NCI-H460 (cell line): ENCODE data around the gene NCKAP5. TPM values are rescaled to one million over a fixed set of nuclear protein-coding genes. Genes with fewer than 3 reads are reported as not detected.

ENCODE experiments used
- DNase-seq: peaks from one replicate; pipeline ENCODE4 v3.0.0-alpha.2; 2016; ENCODE audit warnings: low read depth; ENCODE audit errors: extremely low read depth
- total RNA-seq: library from RNA; depleted of rRNA; stranded (reverse); fragments of >200 nt; shearing (Covaris generic); gene quantifications from 2 replicates; pipeline ENCODE4 v1.2.3, GENCODE V29; 2014

Gene NCKAP5
- total RNA-seq, 1 experiment from 2014 or later = 10.0 TPM

DNA sequence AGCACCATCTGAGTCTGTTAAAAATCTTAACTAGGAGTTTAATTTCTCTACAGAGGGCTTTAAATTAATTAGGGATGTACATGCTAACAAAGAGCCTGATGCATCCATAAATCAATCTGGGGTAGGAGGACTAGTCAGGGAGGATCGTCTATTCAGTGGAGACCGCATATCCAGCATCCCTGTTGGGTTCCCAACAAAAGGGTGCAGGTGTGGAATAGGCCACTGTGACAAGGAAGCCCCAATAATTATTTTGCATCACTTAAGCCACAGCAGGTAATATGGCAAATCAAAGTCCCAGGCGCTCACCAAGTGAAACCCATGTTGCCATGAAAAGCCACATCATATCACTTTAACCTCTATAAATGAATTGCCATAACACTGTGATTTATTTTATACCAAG is 392.3 kb downstream of the NCKAP5 start:
- DNase-seq = no peak

DNA sequence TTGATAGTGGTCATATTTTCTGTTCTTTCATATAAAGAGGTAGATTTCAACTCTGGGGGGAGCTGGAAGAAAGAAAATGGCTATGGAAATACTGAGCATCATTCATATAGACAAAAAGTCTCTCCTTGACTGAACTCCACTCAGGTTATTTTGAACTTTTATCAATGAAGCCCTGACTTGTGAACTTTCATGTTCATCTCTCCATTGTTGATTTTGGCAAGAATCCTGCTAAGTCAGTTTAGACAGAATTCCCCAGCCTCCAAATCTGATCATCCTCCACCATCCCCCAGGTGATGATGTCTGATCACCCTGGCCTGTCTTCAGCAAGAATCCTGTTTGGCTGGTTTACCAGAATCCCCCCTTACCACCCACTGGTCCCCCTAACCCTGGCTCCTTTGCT is 395.0 kb downstream of the NCKAP5 start:
- no peak for DNase-seq

DNA sequence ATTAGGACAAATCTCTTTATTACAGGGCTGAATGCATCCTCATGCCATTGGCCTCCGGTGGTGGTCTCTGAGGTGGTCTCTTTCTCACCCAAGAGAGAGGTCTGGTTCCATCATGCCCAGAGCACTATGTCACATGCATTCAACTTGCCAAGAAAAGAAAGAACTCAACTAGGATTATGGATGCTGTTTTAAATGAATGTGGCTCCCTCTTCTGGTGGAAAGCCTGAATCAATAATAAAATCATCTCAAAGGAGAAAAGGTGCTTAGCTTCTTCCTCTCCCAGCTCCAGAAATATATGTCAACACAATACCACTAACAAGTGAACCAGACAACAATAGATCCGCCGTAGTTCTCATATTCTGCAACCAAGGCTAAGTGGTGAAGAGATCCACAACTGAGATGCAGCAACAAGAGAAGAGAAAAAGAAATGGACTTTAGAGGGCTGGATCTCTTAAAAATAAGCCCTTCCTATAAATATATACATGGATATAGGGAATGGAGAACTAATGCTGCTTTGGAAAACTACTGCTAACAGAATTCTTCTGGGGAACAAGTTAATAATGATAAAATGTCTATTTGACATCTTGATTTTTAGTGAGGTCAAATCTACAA is 396.8 kb downstream of the NCKAP5 start:
- DNase-seq = peak; percentile 77

DNA sequence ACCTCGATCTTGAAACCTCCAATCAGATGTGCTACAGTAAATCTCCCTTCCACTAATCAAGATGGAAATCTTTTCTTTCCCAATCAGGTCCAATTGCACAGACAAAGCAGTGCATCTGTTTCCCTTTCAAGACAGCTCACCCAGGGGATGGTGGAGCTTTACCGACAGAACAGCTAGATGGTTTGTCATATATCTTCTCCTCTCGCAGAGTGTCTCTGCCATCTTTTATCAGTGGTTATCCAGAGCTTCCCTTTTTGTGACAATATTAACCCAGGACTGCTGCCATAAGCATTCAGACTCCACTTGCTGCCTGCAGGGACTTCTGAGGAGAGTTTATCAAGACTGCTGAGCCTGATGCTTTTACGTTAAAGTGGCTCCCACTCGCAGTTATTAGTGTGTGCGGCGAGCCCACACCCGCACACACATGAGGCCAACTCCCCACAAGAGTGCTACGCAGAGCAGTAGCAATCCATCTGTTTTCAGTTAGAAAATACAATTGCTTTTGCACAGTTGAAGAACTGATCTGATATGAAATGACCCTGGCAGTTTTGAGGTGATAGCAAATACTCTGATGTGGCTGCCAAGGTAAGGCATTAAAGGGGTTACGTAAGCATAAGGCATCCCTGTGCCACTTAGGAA is 398.9 kb downstream of the NCKAP5 start:
- no peak for DNase-seq

DNA sequence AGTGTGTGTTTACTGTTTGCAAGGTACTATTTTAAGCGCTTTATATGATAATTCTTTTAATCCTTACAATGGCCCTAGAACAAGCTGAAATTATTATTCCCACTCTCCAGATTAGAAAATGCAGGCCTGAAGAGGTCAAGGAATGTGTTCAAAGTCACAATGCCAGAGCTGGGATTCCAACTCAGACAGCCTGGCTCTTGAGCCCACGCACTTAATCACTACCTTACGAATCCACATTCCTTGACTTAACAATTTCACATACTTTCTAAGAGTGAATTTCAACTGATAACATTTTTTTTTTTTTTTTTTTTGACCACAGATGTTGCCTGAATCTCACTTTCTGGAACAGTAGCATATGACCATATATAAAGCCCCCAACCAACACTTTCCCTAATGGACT is 400.3 kb downstream of the NCKAP5 start:
- no peak for DNase-seq

DNA sequence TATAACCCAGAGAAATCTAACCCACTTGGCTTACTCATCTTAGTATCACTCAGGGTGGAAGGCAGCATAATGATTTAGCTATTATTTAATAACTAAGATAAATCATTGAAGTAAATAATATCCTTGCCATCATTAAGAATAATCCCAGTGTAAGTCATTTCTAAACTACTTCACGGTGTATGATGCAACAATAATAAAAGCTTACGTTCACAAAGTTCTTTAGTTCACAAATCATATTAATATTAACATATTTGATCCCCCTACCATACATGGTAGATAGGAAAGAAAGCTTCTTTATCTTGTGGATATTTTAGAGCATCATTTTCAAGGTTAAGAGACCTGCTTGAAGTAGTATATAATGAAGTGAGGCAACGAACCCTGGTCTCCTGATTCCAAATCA is 401.0 kb downstream of the NCKAP5 start:
- DNase-seq = no peak

DNA sequence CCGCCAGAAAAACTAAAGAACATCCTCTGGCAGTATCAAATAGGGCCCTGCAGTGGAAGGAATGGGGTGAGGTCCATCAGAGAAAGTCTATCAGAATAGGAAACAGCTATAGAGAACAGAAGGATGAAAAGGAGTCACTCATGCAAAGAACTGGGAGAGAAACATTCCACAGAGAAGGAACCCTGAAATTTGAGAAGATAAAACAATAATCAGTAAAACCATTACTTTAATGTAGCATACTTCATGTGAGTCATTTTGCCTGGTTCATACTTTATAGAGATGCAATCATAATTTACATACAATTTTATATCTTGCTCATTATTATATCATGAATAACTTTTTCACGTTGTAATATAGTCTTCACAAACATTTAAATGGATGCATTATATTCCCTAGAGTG is 402.2 kb downstream of the NCKAP5 start:
- DNase-seq = no peak

DNA sequence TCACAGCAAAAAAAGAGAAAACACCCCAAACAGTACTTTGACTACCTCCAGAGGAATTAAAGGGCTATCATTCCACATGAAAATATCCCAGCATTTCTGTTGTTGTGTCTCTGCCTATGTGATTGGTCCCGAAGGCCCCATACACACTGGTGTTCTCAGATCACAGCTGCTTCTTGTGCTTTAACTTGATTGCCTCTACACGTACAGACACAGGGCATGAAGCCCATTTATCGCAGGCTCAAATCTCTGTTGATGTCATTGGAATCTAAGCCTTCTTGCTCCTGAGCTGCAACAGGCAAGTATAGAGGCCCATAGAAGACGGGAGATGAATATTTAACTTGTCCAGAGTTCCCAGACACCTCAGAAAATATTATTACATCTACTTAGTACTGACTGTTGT is 405.2 kb downstream of the NCKAP5 start:
- DNase-seq = no peak

DNA sequence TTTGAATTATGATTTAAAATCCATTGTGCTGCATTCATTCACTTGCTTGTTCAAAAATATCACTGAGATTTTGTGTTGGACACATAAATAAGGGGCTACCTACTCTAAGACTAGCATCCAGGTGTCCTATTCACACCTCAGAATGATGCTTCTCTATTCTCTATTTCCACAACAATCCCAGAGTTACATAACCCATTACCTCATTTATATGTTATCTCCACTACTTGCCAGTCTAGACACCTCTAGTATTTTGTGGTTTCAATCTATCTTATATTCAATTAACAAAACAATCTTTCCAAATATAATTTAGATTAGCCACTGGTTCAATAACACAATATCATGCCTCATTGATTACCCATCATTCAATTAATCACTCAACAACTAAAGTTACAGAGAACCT is 409.8 kb downstream of the NCKAP5 start:
- no peak for DNase-seq

DNA sequence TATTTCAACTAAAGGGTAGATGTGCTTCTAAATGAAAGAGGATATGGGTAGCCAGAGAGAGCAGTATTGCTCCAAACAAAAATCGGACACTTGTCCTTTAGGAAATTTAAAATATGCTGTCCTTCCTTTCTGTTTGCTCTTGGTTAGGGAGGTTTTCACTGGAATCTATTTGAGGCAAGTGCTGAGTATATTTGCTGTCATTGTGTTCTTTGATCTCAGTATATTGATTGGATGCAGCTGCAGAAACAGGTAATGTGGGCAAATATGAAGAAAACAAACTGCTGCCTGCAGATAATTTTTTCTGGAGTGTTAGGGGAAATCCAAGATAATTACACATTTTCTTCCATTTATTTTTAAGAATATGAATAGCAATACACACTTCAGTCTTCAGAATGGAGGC is 410.2 kb downstream of the NCKAP5 start:
- DNase-seq = no peak

DNA sequence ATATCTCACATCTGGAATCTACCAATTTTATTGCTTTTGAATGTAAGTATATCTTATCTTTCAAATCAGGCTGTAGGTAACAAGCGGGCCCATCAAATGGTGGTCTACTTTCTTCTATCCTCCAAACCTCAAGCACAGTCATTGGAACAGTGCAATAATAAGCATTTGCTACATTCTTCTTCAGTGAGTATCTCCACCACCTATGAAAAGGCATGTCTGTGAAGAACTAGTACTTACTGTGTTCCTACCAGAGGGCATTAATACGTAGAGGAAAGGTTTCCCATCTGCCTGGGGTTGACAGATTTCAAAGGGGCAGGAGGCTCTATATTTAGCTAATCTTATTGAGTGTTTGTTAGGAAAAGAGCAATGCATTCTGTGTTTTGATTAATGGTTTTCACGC is 411.1 kb downstream of the NCKAP5 start:
- no peak for DNase-seq

DNA sequence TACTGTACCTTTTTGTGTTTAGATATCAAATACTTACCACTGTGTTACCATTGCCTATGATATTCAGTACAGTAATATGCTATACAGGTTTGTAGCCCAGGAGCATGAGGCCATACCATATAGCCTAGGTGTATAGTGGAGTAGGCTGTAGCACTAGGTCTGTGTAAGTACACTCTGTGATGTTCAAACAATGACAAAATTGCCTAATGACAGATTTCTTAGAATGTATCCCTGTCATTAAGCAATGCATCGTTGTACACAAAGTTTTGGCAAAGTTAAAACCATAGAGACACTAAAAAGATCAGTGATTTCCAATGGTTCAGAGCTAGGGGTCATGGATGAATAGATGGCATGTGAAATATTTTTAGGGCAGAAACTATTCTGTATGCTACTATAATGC is 415.5 kb downstream of the NCKAP5 start:
- DNase-seq = no peak

DNA sequence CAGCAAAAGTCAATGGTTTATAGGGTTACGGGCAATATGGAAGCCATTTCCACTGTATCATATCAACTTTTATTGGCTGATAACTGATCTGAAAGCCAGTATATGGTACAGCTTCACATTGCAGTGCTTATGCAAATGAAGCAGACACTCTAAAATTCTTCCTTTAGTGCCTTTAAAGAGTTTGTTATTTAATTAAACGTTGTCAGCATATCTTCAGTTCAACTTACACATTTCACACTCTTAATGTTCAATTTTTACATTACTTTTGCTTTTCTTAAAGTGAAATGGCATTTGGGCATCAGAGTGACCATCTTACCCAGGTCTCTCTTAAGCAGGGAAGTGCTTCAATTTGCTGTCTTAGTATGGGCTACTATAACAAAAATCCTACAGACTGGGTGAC is 420.1 kb downstream of the NCKAP5 start:
- no peak for DNase-seq

DNA sequence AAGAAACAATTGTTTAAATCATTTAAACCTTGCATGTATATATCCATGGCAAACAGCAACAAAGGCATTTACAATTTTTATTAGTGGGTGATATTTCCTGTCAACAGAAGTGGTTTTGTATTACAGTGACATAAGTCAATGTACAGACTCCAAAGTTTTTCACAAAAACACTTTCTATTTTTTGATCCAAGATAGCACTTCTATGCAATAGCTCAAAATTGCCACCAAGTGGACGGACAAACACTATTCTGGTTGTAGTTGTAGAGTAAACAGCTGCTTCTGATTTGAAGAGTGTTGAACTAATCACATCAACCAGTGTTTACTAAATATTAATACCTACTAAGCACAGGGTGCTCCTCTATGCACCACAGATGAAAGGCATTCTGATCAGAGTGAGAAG is 421.4 kb downstream of the NCKAP5 start:
- DNase-seq = no peak

DNA sequence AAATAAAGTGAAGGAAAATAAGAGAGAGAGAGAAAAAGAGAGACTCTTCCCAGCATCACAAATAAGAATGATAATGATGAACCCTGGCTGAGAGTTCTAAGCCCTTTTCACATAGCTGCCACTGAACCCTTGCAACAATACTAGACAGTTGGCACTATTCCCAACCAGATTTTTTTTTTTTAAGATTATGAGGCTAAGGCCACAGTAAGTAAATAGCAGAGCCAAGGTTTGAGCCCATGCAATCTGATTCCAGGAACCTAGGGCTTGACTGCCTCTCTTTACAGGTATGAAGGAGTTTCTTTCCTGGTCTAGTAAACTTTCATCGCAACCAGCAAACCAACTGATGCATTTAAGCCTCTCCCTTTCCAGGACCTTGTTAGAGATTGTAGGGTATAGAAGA is 424.6 kb downstream of the NCKAP5 start:
- no peak for DNase-seq

DNA sequence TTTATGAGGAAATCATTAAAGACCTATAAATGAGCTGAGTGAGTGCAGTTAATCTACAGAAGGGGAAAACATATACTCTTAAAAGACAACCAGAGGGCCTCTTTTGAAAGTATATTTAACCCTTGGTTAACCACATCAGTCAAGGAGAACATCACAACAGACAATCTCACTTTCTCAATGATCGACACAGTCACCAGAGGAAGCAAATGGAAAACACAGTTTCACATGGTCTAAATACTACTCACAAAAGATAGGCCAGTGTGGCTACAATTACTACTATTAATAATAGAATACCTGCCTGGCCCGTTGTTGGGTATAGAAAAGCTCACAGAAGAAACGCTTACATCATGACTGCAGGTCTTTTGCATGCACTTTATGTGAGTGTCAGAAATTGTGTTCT is 426.2 kb downstream of the NCKAP5 start:
- no peak for DNase-seq

DNA sequence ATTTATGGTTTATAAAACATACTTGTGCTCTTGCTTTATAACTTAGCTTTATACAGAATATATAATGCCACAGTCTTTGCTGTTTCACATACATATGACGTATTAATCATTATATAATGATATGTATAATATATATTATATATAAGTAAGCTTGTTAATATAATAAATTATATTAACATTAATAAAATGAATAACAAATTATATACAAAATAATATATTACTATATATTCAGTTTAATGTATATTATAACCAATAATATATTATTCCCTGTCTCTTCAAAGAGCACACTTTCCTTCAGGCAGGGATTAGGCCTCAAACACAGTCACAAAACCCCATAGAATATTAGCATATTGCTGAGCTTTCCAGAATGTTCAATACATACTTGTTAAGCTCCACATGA is 427.6 kb downstream of the NCKAP5 start:
- DNase-seq = no peak

DNA sequence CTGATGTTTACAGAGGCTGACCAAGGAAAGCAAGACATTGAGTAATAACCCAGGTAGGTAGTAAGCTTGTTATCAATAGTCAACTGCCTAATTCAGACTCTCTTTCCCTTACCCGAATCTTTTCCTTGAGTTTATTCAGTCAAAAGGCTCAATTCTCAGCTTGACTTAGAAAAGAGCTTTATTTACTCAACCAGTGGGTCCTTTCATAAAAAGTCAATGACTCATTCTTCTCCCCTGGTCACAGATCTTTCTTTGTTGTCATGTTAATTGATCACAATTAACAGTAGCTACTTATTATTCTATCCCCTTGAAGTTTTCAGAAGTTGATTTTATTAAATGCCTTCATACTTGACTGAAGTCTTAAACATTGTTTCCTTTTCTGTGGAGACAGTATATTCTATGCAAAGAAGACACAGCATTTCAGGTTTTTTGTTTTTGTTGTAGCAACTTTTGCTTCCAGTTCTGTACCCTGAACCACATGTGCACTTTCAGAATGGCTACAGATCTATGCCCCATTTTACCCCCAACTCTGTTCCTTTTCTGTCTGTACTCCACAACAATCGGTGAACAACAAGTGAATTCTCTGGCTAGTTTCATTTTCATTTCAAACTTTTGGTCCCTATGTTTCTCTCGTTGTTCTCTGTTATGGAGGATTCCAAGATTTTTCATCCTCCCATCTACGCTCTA is 428.3 kb downstream of the NCKAP5 start:
- no peak for DNase-seq

DNA sequence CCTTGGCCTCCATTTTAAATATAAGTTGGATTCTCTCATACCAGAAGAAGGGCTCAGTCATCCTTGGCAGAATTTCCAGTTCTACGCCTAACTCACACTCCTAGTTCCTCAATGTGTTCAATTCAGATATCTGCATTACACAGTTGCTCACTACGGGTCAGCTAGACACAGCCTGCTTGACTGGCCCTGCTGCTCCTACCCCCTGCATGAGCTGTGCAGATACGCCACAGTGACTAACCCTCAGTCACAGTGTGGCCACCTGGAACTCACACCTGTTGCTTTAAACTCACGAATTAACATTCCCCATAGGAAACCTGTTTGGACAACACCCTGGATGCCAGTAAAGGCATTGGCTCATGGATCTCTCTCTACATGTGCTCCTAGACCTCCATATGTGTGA is 429.6 kb downstream of the NCKAP5 start:
- no peak for DNase-seq

DNA sequence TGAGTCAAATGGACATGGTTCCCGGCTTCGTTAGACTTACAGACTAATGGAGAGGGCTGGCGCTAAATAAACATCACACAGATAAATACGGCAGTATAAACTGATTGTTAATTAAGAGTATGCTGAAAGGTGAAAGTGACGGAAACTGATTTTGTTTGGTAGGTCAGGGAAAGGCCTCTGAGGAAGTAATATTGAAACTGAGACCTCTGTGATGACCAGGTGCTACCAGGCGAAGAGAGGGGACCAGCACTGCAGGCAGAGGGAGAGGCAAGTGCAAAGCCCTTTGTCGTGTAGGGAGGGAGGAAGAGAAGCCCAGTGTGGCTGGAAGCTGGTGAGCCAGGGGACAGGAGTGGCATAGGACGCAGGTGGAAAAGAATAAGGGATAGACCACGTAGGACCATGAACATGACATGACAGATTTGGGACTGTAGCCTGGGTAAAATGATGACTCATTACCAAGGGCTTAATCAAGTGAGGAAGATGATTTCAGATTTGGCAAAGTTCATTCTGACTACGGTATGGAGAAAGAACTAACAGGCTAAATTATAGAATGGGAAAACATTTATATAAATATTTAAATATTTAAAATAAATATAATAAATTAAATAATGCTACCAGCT is 433.1 kb downstream of the NCKAP5 start:
- no peak for DNase-seq

DNA sequence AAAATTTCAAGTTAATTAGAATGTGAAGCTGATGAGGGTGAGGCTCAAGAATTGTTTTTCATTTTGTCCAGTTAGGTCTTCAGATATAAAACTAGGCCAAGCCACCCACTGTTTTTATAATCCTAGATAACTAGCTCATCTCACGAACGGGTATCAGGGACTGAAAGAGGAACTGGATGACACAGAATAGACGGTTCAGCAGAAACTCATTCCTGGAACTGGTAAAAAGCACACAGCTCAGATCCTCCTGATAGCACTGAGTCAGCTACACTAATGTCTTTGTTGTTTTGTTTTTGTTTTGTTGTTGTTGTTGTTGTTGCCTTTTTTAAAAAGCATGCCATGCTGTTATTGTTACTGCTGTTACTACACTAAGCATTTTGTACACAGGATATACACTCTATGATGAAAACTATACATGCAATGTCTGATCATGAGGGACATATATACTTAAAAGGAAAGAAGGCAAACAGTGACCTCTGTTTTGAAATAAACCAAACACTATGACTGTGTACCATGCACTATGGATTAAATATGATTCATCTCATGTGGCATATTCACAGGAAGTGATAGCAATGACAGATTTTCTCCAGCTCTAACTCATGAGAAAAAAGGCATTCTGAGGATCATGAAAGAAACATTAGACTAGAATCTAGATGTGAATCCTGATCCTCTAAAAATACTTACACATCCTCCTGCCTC is 437.6 kb downstream of the NCKAP5 start:
- DNase-seq = peak; percentile 22
